ENCODE data around the gene NPY. TPM values are rescaled to one million over a fixed set of nuclear protein-coding genes. Genes with fewer than 3 reads are reported as not detected.

NPY gene
- total RNA-seq (not detected), total RNA-seq (0 to 0.20 (median 0) reads per million in 172 experiments)
- polyA plus RNA-seq (2013, experiment 1 of 2) = not detected
- polyA plus RNA-seq (2013, experiment 2 of 2) = 0.83 TPM

DNA sequence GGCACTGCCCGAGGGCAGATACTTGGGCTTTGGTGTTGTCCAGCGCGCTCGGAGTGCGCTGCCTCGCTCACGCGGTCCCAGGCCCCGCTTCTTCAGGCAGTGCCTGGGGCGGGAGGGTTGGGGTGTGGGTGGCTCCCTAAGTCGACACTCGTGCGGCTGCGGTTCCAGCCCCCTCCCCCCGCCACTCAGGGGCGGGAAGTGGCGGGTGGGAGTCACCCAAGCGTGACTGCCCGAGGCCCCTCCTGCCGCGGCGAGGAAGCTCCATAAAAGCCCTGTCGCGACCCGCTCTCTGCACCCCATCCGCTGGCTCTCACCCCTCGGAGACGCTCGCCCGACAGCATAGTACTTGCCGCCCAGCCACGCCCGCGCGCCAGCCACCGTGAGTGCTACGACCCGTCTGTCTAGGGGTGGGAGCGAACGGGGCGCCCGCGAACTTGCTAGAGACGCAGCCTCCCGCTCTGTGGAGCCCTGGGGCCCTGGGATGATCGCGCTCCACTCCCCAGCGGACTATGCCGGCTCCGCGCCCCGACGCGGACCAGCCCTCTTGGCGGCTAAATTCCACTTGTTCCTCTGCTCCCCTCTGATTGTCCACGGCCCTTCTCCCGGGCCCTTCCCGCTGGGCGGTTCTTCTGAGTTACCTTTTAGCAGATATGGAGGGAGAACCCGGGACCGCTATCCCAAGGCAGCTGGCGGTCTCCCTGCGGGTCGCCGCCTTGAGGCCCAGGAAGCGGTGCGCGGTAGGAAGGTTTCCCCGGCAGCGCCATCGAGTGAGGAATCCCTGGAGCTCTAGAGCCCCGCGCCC is at the start of gene NPY:
TSS of gene NPY (plus strand) at position 294 of the 802 bp plus-strand sequence. CDS start 1,051 bp downstream, outside the sequence.
- Mint-ChIP-seq H3K9me3 (no peaks in the 10 kb centered on the region), H3K36me3 (ENCODE audit: low read depth) (no peaks in the 10 kb centered on the region), H3K27ac (no peak within 1 kb of the TSS), H3K27me3 (peaks cover 52% of the 10 kb centered on the region), H3K4me1 (ENCODE audit: low read depth) (peaks cover 20% of the 10 kb centered on the region), H3K4me3 (peak within 1 kb of the TSS; percentile 67)
- ChIA-PET CTCF (no interaction called here), POLR2A (no interaction called here)
- ATAC-seq (ENCODE audit: poor library complexity) (no peak), DNase-seq (peak in 1 of 14 experiments; percentile 18)
- H3K4me1 ChIP-seq (ENCODE audit: insufficient read depth, low read length) = peaks cover 24% of the 10 kb centered on the region
- peak within 1 kb of the TSS; percentile 19 for H3K4me3 ChIP-seq (ENCODE audit: low read length)
- intact Hi-C loops (cut with DNase I, micrococcal nuclease) = no loop called here
- TF ChIP-seq, protein P1, sequence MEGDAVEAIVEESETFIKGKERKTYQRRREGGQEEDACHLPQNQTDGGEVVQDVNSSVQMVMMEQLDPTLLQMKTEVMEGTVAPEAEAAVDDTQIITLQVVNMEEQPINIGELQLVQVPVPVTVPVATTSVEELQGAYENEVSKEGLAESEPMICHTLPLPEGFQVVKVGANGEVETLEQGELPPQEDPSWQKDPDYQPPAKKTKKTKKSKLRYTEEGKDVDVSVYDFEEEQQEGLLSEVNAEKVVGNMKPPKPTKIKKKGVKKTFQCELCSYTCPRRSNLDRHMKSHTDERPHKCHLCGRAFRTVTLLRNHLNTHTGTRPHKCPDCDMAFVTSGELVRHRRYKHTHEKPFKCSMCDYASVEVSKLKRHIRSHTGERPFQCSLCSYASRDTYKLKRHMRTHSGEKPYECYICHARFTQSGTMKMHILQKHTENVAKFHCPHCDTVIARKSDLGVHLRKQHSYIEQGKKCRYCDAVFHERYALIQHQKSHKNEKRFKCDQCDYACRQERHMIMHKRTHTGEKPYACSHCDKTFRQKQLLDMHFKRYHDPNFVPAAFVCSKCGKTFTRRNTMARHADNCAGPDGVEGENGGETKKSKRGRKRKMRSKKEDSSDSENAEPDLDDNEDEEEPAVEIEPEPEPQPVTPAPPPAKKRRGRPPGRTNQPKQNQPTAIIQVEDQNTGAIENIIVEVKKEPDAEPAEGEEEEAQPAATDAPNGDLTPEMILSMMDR (IDR thresholded peaks at IDR 0.05) = no peak
- H3K27me3 ChIP-seq (ENCODE audit: control insufficient read depth in 1 of 2, insufficient read depth in 2 of 2, low read length in 2 of 2) = peaks cover 29 to 68% of the 10 kb centered on the region in 2 experiments
- H3K36me3 ChIP-seq (ENCODE audit: insufficient read depth, low read length) = no peaks in the 10 kb centered on the region
- H3K27ac ChIP-seq (ENCODE audit: low read depth in 1 of 2, low read length in 2 of 2) = no peak within 1 kb of the TSS
- H3K9me3 ChIP-seq (ENCODE audit: control insufficient read depth in 1 of 2, insufficient read depth in 1 of 2, low read length in 2 of 2) = peaks cover 0 to 13% of the 10 kb centered on the region in 2 experiments

DNA sequence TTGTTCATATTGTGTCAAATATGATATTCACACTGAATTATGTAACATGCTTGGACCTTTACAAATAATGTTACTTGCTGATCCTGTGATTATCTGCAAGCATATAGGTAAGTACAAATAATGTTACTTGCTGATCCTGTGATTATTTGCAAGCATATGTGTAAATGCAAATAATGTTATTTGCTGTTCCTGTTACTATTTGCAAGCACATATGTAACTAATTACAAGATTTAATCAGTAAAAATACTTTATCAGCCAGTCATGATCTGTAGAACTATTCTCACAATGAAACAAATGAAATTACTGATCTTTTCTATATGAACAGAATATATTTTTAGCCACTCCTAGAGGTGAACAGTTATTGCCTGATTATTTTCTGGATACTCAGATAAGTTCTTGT is 44.7 kb upstream of the NPY start:
- H3K27me3 ChIP-seq (ENCODE audit: control insufficient read depth in 1 of 2, insufficient read depth in 2 of 2, low read length in 2 of 2) = peaks cover 0 to 6% of the 10 kb centered on the region in 2 experiments
- POLR2A ChIA-PET = no interaction called here
- no peak overlapping the region for H3K27ac Mint-ChIP-seq
- H3K9me3 ChIP-seq (ENCODE audit: control insufficient read depth in 1 of 2, insufficient read depth in 1 of 2, low read length in 2 of 2) = no peaks in the 10 kb centered on the region
- H3K9me3 Mint-ChIP-seq = no peaks in the 10 kb centered on the region
- H3K36me3 ChIP-seq (ENCODE audit: insufficient read depth, low read length) = no peaks in the 10 kb centered on the region
- TF ChIP-seq, protein P1 (IDR thresholded peaks at IDR 0.05) = no peak
- CTCF ChIA-PET = interaction anchor here (0.7 kb wide), 1 partner anchor 21 kb away, joined by 3 read pairs; no protein-coding TSS in a partner anchor
- no peak overlapping the region for H3K4me3 Mint-ChIP-seq
- no peak for ATAC-seq (ENCODE audit: poor library complexity)
- H3K27me3 Mint-ChIP-seq = peaks cover 38% of the 10 kb centered on the region
- no peak for DNase-seq
- H3K27ac ChIP-seq (ENCODE audit: low read depth in 1 of 2, low read length in 2 of 2) = no peak overlapping the region
- intact Hi-C loops (cut with DNase I, micrococcal nuclease) = no loop called here
- no peak overlapping the region for H3K4me3 ChIP-seq (ENCODE audit: low read length)
- H3K4me1 ChIP-seq (ENCODE audit: insufficient read depth, low read length) = no peaks in the 10 kb centered on the region
- no peaks in the 10 kb centered on the region for H3K36me3 Mint-ChIP-seq (ENCODE audit: low read depth)
- H3K4me1 Mint-ChIP-seq (ENCODE audit: low read depth) = no peaks in the 10 kb centered on the region

DNA sequence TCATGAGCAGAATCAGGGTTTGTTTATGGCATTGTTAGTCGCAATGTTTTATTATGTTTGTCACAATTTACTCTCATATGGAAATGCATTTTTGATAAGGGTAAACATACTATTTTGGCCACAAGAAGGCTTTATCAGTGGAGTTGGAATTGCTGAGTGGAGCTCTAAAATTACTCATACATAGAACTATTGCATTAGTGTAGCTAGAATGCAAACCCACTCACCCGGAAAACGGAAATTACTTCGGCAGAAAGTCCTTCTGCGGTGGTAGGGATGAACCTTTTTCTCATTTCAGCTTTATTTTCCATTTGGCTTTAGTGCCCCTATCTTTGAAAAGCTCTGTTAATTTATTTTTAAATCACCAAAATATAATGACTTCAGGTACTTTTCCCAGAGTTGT is 42.8 kb upstream of the NPY start:
- TF ChIP-seq, protein P1 (IDR thresholded peaks at IDR 0.05) = no peak
- no peaks in the 10 kb centered on the region for H3K9me3 Mint-ChIP-seq
- DNase-seq (no peak), ATAC-seq (ENCODE audit: poor library complexity) (no peak)
- H3K4me3 Mint-ChIP-seq = no peak overlapping the region
- peaks cover 34% of the 10 kb centered on the region for H3K27me3 Mint-ChIP-seq
- ChIA-PET POLR2A (no interaction called here), CTCF (no interaction called here)
- no peaks in the 10 kb centered on the region for H3K9me3 ChIP-seq (ENCODE audit: control insufficient read depth in 1 of 2, insufficient read depth in 1 of 2, low read length in 2 of 2)
- H3K36me3 Mint-ChIP-seq (ENCODE audit: low read depth) = no peaks in the 10 kb centered on the region
- H3K4me3 ChIP-seq (ENCODE audit: low read length) = no peak overlapping the region
- intact Hi-C loops (cut with DNase I, micrococcal nuclease) = no loop called here
- H3K4me1 Mint-ChIP-seq (ENCODE audit: low read depth) = no peaks in the 10 kb centered on the region
- peaks cover 0 to 12% of the 10 kb centered on the region in 2 experiments for H3K27me3 ChIP-seq (ENCODE audit: control insufficient read depth in 1 of 2, insufficient read depth in 2 of 2, low read length in 2 of 2)
- no peak overlapping the region for H3K27ac ChIP-seq (ENCODE audit: low read depth in 1 of 2, low read length in 2 of 2)
- no peak overlapping the region for H3K27ac Mint-ChIP-seq
- no peaks in the 10 kb centered on the region for H3K4me1 ChIP-seq (ENCODE audit: insufficient read depth, low read length)
- H3K36me3 ChIP-seq (ENCODE audit: insufficient read depth, low read length) = no peaks in the 10 kb centered on the region

Data from CD4-positive, alpha-beta T cell (primary cell).